ENCODE results near the gene LY6G6C. TPM values are rescaled to one million over a fixed set of nuclear protein-coding genes. Genes with fewer than 3 reads are reported as not detected.

The LY6G6C gene
- total RNA-seq, 1 experiment from 2014 or later, result not detected

- Histone ChIP-seq H2BK15ac (ENCODE audit: low read depth, low read length) (no peak overlapping the region), H3K79me1 (ENCODE audit: insufficient read depth, low read depth, low read length, poor library complexity, severe bottlenecking) (no peaks in the 10 kb centered on the region), H3K14ac (ENCODE audit: insufficient read depth, low read length) (no peak overlapping the region), H3K9me3 (ENCODE audit: control insufficient read depth, low read depth, low read length) (no peaks in the 10 kb centered on the region), H4K91ac (ENCODE audit: insufficient read length, low read depth, low read length) (no peak overlapping the region), H3K18ac (ENCODE audit: insufficient read length, low read depth, low read length) (no peak overlapping the region), H3K4me2 (ENCODE audit: insufficient read depth, insufficient read length, low read length) (no peak overlapping the region), H3K27me3 (ENCODE audit: insufficient read depth, low read length) (no peaks in the 10 kb centered on the region), H2BK12ac (ENCODE audit: insufficient read length, low read depth, low read length) (no peak overlapping the region), H3K23me2 (ENCODE audit: insufficient read length, low read depth, low read length, poor library complexity, severe bottlenecking) (peaks cover 9% of the 10 kb centered on the region), H3K23ac (ENCODE audit: insufficient read length, low read depth, low read length) (no peak overlapping the region), H2AK5ac (ENCODE audit: insufficient read length, low read length) (no peak overlapping the region), H3K4ac (ENCODE audit: low read depth, low read length) (no peak overlapping the region), H3T11ph (ENCODE audit: low read length) (no peak overlapping the region), H2BK120ac (ENCODE audit: low read depth, low read length, poor library complexity, severe bottlenecking) (no peak overlapping the region), H3K56ac (ENCODE audit: insufficient read length, low read depth, low read length) (no peak overlapping the region), H4K8ac (replicated peaks; ENCODE audit: insufficient read length, low read depth, low read length) (no peak overlapping the region), H4K5ac (ENCODE audit: insufficient read length, low read depth, low read length) (no peak overlapping the region), H2AFZ (ENCODE audit: low read length) (no peak overlapping the region), H2BK20ac (ENCODE audit: low read depth, low read length, poor library complexity, severe bottlenecking) (no peak overlapping the region), H2BK5ac (ENCODE audit: insufficient read length, low read length) (no peak overlapping the region), H3K9ac (ENCODE audit: extremely low read depth, insufficient read length, low read length) (no peak overlapping the region), H4K20me1 (ENCODE audit: control insufficient read depth, insufficient read depth, insufficient read length) (no peaks in the 10 kb centered on the region), H3K79me2 (ENCODE audit: insufficient read depth, low read length) (no peaks in the 10 kb centered on the region), H3K4me1 (ENCODE audit: insufficient read depth, low read length) (no peaks in the 10 kb centered on the region), H3K27ac (ENCODE audit: insufficient read length, low read depth, low read length) (no peak overlapping the region)
- Mint-ChIP-seq H3K36me3 (ENCODE audit: insufficient read depth in 1 of 3, low read depth in 3 of 3) (peaks cover 23 to 56% (median 49%) of the 10 kb centered on the region in 3 experiments), H3K27ac (no peak overlapping the region), H3K4me1 (peaks cover 15 to 20% of the 10 kb centered on the region in 2 experiments), H3K4me3 (peak overlapping the region in 1 of 2 experiments; percentile 55; a peak in 1 of 5 replicates), H3K27me3 (ENCODE audit: low read depth) (no peaks in the 10 kb centered on the region), H3K9me3 (no peaks in the 10 kb centered on the region; a peak in 2 of 5 replicates)
- DNase-seq, result no peak
- WGBS (ENCODE audit: extremely low coverage, insufficient read length, low lambda C conversion rate), result no CpG with 5 or more reads among the region's 7 CpGs
- TF ChIP-seq CTCF (conservative IDR thresholded peaks at IDR 0.05), result no peak
Measured at GRCh38 chr6:31727034-31727716, 5.6 kb upstream of the LY6G6C start.

All from H9 (cell line).